NCI-H1092 treated with DMSO at 0.1 percent for 48 hours (cell line): ENCODE measurements around the gene CCDC38.

Experiments
- DNase-seq: peaks from one replicate; lab custom pipeline; 2025; lab: John Stamatoyannopoulos, UW

The CCDC38 gene

DNA sequence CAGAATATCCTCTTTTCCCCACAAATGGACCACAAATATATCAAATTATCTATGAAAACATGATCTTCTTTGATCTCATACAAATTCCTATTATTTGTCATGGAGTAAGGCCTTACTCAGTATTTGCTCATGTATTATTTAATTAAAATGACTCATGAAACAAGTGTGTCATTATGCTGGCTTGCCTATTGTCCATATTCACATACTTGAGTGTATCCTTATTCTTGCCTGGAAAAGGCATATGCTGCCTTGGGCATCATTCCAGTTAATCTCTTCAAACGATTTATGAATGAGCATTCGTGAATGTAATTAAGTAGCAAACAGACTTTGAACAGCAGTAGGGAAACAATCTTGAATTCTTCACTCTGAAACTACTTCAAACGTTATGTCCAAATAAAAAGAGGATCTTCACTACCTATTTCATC lies 106.2 kb downstream of the CCDC38 start:
- peak; percentile 33 for DNase-seq

DNA sequence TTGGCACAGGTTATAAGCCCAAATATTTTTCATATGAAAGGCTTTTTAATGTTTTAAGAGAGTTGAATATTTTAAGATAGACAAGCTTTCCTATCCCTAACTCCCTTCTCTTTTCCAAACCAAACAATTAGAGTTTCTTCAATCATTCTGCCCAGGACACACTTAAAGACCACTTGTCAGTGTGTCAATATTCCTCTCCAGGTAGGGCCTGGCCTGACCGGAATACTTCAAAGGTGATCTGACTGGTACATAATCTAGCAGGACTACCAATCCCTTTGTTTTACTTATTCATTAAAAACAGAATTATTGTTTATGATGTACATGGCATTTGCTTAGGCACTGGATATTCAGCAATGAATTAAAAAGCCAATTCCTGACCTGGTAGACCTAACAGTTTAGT lies 107.8 kb downstream of the CCDC38 start:
- no peak for DNase-seq

DNA sequence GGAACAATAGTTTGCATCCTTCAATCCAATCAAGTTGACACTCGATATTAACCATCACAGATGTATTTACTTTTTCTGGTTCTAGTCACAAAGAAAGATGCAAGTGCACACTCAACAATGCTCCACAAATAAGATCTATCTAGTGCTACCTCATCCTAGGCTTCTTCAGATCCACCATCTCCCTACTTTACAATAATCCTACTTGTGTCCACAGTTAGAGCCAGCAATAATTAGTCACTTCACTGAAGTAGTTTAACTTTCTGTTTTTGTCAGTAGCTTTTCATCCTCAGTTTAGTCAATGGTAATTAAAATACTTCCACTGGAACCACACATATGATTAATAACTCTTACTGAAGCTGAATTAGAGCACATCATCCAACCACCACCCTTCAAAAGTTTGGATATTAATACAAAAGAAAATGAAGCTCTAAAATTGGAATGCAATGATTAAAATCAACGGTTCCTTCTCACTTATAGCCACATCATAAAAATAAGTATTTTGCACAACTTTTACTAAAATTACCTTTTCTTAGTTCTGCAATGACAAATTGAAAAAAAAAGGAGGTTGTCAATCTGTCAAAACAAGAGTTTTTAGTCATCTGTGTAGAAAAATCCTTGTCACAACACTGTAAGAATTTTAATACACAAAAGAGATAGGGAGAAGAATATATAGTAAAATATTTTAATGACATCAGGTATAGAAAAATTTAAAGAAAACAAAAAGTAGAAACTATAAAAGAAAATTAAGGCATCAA lies 111.9 kb downstream of the CCDC38 start:
- no peak for DNase-seq

DNA sequence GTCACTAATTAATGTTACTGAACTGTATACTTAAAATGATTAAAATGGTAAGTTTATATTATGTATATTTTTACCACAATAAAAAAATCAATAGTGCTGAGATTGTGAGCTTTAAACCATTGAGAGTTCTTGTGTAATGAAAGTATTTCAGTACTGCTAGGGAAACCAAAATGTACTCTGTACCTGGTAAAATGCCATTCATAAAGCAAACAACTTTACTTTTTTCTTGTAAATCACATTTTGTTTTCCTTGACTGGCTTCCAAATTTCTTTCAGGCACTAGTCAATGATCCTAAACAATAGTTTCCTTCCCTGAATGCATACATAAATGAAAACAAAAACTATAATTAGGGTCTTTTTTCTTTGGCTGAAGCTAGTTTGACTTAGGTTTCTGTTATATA lies 113.0 kb downstream of the CCDC38 start:
- no peak for DNase-seq

DNA sequence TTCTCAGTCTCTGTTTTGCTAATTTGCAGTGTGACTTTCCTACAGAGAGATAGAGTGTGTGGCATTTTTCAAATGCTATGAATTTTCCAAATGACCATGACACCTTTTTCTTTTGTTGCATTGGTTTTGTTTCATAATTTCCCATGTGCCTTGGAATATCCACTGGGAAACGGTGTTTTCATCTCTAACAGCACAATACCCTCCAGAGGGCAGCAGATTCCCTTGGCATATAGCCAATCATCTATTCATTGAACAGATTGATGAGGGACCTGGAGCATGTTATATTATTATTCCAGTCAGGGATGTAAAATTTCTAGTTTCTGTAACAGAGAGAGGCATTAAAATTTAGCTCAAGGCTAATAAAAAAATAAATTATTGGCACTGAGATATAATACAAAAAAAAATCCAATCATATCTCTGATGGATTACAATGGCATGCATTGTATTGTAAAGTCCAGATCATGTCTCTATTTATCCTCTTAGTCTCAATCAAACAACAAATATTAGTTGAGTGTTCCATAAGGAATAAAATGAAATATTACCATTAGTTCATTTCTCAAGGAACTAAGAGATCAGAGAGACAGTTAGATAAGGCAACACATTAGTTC lies 122.2 kb downstream of the CCDC38 start:
- peak; percentile 38 for DNase-seq
